HG03159 (cell line): ENCODE results near the gene RPTOR.
"Not testable (repeated sequence)": the region's sequence is repeated elsewhere in the genome, so short reads cannot be mapped to it uniquely, and the experiment has no call there.

Experiments
- ATAC-seq: cut with Tn5 transposase; IDR thresholded peaks from one replicate; pipeline ENCODE4 v1.9.1; 2021; ENCODE audit warnings: mild to moderate bottlenecking, moderate library complexity; ENCODE audit not compliant: unreplicated experiment

The RPTOR gene

DNA sequence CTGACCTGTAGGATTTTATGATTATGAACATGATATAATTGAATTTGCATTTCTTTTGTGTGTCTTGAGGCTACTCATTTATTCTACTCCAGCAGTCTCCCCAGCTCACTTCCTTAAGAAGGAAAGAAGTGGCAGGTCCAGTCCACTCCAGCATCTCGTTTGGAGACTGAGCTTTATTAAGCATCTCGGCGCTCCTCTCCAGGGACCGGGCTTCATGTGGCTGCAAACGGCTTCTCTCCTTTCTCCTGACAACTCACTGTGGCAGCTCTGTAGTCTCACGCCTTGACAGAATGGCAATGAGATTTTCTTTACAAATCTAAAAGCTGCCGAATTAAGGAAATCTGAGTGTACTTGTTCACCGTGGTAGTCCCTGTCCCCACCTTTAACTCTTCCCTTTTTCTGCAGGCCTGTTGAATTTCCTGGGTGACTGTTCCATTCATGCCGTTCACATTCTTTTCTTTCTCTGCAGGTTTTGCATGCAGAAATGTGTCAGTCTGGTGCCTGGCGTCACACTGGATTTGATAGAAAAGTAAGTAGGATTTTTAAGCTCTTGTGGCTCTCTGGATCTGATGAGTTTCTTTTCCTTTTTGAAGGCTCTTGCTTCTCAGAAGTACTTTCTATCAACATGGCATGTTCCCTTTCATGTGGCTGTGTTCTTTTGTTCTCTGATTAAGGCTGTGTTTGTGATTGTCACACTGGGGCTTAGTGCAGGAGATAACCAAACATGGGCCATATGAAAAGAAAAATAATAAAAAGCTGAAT is 246.5 kb downstream of the RPTOR start:
- ATAC-seq: no peak

DNA sequence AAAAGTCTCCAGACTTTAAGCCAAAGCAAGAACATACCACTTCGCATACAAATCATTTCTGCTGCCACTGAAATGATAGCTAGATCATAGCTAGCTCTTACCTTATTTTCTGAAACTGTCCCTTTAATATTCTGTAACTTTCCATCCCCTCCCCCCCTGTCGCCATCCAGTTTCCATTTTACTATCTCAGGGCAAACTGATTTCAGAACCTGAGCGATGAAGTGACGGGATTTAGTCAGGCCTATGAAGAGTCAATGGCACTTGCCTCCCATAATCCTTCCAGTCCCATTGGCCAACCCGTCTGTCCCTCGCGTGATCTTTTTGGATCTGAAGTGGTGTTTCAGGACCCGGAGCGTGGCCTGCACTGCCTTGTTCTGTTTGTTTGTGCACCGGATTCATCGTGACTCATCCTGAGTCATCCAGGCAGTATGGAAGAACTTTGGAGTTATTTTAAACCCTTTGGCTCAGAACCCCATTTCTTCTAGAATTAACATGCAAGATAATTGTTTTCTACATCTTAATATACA is 247.2 kb downstream of the RPTOR start:
- ATAC-seq: no peak

DNA sequence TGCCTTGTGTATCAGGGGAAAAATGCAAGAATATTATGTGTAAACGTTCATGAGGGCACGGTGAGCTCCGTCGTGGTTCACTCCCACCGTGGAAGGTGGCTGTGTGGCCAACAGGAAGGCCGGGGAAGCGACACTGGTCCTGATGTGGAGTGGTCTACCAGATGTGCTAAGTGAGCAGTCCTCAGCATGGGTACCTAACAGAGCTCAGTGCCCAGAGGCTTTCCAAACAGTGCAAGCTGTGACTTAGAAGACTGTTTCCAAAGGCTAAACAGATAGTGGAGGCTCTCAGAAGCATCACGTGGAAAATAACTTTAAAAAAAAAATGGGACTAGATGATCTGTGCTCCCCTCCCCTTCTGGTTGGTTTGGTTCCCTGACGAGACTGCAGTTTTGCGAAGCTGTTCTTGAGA is 247.7 kb downstream of the RPTOR start:
- ATAC-seq: no peak

DNA sequence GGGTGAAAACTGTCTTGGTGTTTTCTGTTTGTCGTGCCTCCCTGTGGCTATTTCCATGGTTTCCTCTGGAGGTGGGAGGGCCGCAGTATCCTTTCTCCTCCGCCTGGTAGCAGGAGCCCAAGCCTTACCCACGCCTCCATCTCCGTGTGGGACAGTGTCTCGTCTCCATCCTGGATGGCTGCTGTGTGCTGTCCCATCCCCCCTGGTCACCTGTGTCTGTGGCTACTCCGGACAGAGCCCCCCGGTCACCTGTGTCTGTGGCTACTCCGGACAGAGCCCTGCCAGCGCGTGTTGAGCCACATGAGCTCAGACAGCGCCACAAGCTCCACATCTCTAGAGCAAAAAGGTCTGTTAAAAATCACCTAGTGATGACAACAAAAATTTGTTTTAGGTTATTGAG is 248.8 kb downstream of the RPTOR start:
- no peak for ATAC-seq

DNA sequence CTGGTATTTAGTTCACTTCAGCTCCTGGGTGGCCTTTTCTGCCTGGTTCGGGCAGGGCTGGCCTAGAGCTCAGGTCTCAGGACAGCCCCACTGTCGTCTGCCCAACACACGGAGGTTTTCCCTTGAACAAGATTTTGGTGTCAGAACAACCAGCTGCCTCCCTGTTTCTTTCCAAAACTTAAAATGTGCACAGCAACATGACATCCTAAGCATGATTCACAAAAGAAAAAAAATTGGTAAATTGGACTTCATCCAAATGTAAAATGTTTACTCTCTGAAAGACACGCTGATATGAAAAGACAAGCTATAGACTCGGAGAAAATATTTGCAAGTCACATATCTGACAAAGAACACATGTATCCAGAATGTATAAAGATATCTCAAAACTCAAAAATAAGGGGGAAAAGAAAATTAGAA is 249.2 kb downstream of the RPTOR start:
- ATAC-seq: no peak

DNA sequence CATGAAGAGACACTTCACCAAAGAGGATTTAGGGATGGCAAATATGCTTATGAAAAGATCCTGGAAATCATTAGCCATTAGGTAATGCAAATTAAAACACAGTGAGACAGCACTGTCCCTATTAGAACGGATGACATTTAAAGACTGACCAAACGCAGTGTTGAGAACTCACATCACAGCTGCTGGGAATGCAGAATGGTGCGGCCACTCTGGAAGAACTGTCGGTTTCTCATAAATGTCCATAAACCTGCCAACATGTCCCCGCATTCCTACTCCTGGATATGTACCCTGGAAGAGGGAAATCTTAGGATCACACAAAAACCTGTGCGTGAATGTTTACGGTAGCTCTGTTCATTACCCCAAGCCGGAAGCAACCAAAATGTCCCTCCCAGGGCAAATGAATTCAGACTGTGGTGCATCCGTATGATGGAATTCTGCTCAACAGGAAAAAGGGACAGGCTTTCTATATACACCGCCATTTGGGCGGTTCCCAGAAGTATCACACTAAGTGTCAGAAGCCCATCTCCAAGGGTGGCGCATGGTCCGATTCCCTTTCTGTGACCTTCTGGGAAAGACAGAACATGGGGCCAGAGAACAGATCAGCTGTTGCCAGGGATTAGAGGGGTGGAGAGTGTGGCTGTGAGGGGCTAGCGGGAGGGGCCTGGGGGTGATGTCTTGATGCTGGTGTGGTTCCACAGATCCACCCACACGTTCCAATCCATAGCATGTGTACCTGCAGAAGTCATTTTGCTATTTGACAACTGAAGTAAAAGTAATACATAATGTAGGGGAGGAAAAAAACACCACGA is 249.8 kb downstream of the RPTOR start:
- ATAC-seq: no peak

DNA sequence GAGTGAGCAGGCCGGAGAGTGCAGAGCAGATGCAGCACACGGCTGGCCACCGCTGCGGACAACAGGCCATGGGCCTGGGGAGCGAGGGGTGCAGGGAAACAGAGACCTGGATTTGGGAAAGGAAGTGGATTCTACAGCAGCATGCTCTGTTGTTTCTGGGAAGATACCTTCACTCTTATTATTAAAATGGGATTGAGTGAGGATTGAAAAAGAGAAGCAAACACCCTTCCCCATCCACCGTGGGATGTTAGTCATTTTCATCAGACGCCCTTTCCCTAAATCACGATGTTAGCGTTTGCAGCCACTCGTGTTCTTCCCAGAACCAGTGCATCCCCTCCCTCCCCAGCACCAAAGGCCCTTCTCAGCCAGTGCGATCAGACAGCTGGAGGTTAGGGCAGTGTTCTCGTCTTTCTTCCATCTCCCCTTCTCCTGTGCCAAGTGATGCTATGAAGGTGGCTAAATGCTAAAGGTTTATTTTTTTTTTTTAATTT is 250.5 kb downstream of the RPTOR start:
- ATAC-seq: no peak

DNA sequence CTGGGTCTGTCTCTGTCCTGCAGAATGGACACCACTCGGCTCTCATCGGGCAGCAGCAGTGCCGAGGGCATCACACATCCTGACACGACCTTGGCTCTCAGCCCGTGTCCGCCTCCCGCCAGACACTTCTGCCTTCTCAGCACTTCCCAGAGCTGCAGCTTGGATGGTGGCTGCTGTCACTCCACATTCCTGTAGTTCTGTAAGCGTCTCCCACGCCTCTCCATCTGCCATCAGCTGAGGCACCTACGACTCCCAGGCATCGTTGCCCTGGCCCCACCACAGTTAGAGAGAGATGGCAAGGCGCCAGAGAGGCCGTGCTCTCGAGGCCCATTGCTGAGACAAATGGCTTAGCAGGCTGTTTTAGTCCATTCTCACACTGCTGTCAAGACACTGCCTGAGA is 251.1 kb downstream of the RPTOR start:
- ATAC-seq: no peak

DNA sequence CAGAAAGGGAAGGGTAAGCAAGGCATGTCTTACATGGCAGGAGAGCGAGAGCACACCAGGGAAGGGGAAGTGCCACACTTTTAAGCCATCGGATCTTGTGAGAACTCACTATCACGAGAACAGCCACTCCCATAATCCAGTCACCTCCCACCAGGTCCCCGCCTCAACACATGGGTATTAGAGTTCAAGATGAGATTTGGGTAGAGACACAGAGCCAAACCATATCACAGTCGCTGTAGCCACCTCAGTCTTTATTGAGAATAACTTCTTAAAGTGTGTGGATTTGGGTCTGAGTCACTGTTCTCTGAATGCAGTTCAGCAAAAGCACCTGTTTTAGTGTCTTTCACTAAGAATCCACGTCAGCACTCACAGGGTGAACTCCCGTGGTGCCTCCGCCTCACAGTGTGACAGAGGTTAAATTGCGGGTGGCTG is 251.8 kb downstream of the RPTOR start:
- no peak for ATAC-seq

DNA sequence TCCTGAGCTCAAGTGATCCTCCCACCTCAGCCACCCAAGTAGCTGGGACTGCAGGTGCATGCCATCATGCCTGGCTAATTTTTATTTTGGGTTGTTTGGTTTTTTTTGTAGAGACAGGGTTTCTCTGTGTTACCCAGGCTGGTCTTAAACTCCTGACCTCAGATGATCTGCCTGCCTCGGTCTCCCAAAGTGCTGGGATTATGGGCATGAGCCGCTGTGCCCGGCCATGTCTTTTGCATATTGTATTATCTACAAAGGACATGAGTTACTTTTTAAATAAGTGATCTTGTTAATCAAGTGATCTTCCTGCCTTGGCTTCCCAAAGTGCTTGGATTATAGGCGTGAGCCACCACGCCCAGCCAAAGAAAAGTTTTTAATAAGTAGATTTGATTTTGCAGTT is 252.6 kb downstream of the RPTOR start:
- not testable (repeated sequence) for ATAC-seq

DNA sequence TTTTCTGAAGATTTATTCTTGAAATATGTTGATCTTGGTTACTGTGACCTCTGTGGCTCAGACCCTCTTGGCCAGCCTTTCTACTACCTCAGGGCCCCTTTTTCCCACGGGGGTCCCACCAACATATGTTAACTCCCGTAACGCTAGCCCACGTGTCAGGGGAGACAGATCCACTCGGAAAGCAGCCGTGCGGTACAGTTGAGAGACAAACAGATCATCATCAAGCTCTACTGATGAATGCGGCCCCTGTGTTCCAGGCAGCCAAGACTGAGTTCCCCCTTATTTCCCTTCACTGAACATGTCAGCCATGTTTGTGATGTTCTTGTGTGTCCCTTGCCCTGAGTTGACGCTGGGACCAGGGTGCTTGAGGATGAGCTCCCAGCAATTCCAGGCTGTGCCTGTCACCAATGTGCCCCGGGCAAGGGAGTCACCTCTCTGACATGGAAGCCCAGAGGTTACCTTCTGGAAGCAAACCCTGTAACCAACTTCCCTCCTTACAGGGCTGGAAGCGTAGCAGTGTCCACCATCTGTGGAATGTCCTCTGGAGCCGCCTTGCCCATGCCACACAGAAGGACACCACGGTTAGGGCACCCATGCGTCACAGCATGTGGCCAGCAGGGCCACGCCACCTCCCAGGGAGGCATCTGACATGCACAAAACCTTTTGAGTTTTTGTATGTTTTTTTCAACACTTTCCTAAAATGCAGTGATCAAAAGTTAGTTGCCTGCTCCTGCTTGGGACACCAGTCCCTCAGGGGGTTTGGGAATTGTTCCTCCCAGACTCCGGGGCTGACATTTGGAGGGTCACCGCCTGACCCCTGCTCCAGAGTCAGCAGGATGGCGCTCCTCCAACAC is 253.3 kb downstream of the RPTOR start:
- no peak for ATAC-seq

DNA sequence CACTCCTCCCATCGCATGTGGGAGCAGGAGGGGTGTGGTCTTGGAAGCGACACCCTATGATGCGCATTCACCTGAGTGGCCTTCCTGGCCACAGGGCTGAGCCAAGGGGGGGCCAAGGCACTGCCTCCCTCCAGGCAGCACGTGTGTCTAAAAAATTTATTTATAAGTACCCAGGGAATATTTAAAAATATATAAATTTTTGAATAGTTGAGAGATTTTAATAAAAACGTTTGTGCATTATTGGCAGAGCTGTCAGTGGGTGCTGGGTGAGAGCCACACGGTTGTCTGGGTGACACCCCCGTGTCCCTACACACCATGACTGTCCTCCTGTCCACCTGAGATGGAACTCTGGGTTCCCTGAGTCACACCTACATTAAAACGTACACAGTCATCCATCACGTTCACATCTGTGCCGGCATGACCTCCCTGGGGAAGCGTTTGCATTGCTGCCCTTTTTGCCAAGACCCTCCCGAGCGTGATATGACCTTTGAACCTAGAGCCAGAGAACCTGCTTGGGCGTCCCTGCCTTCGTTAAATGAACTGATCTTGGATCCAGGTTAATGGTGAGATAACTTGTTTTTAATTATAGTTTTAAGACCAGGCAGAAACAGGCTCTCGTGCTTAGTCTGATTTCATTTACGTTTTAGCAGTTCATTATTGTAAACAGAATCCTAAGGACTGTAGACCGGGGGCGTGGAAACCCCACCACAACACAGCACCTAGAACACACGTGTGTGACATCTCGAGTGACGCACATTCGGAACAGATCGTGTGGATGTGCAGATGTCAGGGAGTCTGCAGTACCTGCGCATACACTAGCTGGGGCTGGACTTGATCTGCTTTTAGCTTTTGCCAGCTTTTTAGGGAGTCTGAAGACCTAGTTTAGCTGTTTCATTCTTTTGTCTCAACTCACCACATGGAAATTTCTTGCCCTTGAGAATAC is 254.2 kb downstream of the RPTOR start:
- ATAC-seq: no peak

DNA sequence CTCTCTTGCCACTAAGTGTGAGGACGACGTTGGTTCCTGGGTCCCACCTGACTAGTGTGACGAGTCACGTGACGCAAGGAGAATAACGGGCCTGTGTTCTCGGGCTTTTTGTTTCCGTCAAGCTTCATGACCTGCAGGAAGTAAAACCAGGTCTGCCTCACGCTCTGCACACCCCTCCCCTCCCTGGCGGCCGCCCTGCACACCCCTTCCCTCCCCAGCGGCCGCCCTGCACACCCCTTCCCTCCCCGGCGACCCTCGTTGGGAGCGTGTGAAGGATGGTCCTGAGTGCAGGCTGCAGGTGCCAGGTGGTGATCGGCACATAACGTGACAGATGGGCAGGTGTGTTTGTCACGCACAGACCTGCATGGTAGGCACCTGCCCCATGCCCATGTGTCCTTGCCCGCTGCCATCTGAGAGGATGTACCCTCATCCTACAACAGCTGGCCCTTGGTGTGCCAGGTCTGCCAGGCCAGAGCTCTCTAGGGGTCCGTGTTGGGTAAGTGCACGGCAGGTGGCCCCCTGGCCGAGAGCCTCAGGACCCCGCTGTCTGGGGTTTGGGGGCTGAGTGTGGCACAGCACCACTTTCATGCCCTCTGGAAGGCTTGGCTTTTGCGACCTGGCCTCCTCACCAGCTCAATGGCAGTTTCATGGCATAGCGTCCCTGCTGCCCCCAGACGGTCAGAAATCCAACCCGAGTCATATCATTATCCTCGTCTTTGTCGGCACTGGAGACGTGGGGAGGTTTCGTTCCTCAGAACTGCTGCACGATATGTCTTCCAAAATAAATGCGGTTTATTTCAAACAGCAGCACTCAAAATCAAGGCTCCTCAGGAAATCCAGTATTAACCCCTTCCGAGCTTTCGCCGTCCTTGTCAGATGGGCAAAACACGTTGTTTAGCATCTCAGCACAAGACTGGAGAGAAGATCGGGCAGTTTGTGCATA is 255.2 kb downstream of the RPTOR start:
- ATAC-seq: no peak

DNA sequence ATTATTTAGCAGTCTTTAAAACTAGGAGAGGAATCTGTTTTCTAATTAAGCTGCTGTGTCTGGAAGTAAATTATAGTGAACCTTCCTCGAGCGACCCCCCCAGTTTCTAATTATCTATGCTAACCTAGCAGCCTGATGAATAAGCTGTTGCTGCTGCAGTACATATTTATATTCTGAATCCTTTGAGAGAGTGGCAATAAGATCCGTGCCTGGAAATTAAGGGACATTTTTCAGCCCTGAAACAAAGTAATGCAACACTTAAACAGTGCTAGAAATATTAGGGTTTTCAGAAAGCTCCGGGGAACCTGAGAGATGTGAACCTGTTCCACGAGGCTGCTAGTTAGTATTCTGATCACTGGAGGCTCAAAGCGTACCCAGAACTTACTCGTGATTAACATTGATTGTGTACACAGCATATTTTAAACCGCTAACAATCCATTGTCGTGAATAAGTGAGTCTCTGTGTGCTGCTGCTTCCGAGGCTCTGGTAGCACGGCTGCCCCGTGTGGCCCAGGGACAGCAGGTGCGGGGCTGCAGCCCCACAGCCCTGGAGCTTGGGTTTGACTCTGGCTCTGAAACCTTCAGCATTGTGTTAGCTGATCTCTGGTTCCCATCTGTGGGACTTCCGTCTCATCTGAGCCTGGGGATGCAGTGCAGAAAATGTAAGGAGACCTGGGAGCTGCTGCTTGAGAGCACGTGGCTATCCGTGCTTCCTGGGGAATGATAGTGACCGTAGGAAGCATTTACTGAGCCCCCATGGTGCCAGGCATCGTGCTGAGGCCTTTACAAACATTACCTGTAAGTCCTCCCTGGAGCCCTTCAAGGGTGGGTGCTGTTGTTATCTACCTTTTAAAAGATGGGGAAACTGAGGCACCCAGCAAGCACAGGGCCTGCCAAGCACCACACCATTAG is 256.1 kb downstream of the RPTOR start:
- no peak for ATAC-seq

DNA sequence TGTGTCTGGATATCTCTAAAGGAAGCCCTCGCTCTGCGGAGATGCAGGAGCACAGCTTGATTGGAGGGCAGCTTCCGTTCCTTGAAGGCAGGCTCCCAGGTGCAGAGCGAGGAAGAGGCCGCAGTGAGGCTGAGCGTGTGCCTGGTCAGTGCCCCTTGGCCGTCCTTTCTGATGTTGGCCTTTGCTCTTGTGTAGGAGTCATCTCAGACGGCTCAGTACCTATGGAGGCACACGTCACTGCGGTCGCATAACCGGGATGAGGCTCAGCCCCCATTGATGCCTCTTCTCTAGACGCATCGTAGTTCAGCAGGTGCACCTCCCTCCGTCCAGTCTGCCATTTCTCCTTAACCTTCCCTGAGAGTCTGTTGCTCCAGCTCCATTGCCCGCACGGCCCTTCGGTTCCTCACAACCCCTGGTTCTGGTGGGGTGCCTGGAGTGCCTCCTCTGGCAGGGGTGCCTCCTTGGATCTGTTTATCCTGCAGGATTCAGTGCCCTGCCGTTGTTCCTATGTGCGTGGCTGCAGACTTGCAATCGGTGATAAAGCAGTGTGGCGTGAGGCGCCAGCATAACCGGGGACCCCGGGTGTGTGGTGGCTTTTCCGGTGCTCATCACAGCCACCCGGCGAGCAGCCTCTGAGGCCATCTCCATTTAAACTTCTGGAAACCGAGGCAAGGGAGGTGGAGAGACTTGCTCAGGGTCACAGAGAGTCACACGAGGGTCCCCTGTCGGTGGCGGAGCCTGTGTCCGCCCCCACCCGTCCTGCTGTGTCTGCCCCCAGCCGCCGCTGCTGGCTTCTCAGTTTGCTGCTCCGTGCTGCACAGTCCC is 258.2 kb downstream of the RPTOR start:
- ATAC-seq: no peak

DNA sequence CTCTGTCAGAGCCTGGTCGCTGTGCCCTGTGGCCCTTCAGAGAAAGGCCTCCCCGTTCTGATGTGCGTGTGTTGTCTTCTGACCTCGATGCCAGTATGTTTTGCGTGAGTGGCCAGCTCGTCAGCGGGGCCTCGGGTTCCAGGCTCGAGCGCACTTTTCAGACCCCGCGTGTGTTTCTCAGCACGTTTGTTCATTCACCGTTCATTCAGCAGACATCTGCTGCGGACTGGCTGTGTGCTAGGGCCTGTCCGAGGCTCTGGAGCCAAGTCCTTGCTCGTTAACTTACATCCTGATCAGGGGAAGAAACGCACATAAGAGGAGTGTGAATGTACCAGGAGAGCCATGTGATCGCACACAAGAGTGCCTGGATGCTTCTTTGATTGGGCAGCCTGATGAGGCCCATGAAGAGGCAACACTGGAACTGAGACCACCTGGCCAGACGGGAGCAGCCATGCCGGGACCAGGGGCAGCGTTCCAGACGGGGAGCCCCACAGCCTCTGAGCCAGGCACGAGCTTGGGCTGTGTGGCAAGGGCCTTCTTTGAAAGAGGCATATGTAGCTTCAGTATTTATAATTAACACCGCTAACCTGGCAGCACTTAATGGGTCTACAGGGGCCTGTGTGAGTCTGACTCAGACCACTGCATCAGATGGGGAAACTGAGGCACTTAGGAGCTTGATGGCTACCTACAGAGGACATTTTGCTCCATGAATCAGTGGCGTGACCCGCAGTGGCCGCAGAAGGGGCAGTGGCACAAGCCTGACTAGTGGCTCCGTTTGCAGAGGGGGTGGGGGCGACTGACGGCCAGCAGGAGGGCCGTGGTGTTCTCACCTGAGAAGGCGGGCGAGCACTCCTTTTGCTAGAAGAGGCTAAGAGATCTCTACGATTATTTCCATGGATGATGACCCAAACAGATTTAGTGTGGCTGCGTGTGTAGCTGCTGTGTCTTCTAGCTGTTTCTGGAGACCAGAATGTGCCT is 259.1 kb downstream of the RPTOR start:
- ATAC-seq: no peak
